ENCODE results near the gene C6orf132.

- no peak for TF ChIP-seq CTCF (IDR thresholded peaks at IDR 0.05; ENCODE audit: low read depth, low read length, poor library complexity, severe bottlenecking)
- no peak for TF ChIP-seq EZH2phosphoT487 (IDR thresholded peaks at IDR 0.05; ENCODE audit: borderline replicate concordance, low read length)
These were observed 37.5 kb upstream of the C6orf132 start for GRCh38 chr6:42179945-42180313.

All from DOHH2 (cell line).